Measurements from ENCODE around the gene SELENON.
A peak's percentile ranks its signal among the peaks of the same experiment; 100 is the strongest.
"Not testable (repeated sequence)": the region's sequence is repeated elsewhere in the genome, so short reads cannot be mapped to it uniquely, and the experiment has no call there.

Gene SELENON

GRCh38 chr1:25833158-25833557, 33.2 kb downstream of the SELENON start:
- DNase-seq (ENCODE audit: low spot score): no peak
- in situ Hi-C loops (cut with MboI; ENCODE audit: low sequenced_read_pairs, unreplicated experiment): no loop called here
- no peak for TF ChIP-seq CTCF (IDR thresholded peaks at IDR 0.05; ENCODE audit: borderline replicate concordance, control extremely low read depth, extremely low read depth, insufficient read depth, missing control alignments)

GRCh38 chr1:25834894-25835293, 34.9 kb downstream of the SELENON start:
- no peak for DNase-seq (ENCODE audit: low spot score)
- no peak for TF ChIP-seq CTCF (IDR thresholded peaks at IDR 0.05; ENCODE audit: borderline replicate concordance, control extremely low read depth, extremely low read depth, insufficient read depth, missing control alignments)
- in situ Hi-C loops (cut with MboI; ENCODE audit: low sequenced_read_pairs, unreplicated experiment): no loop called here

GRCh38 chr1:25836695-25837094, 36.7 kb downstream of the SELENON start:
- no peak for DNase-seq (ENCODE audit: low spot score)
- in situ Hi-C loops (cut with MboI; ENCODE audit: low sequenced_read_pairs, unreplicated experiment): no loop called here
- TF ChIP-seq CTCF (IDR thresholded peaks at IDR 0.05; ENCODE audit: borderline replicate concordance, control extremely low read depth, extremely low read depth, insufficient read depth, missing control alignments): no peak

GRCh38 chr1:25837262-25837875, 37.4 kb downstream of the SELENON start:
- in situ Hi-C loops (cut with MboI; ENCODE audit: low sequenced_read_pairs, unreplicated experiment): no loop called here
- TF ChIP-seq CTCF (IDR thresholded peaks at IDR 0.05; ENCODE audit: borderline replicate concordance, control extremely low read depth, extremely low read depth, insufficient read depth, missing control alignments): peak; percentile 36
- DNase-seq (ENCODE audit: low spot score): no peak

- DNase-seq (ENCODE audit: low spot score); in situ Hi-C loops (cut with MboI; ENCODE audit: low sequenced_read_pairs, unreplicated experiment): not testable (repeated sequence)
Observed at GRCh38 chr1:25839808-25840207, 39.8 kb downstream of the SELENON start.

GRCh38 chr1:25843483-25843882, 43.5 kb downstream of the SELENON start:
- DNase-seq (ENCODE audit: low spot score): no peak
- TF ChIP-seq CTCF (IDR thresholded peaks at IDR 0.05; ENCODE audit: borderline replicate concordance, control extremely low read depth, extremely low read depth, insufficient read depth, missing control alignments): no peak
- in situ Hi-C loops (cut with MboI; ENCODE audit: low sequenced_read_pairs, unreplicated experiment): no loop called here

GRCh38 chr1:25844536-25845337, 44.7 kb downstream of the SELENON start:
- DNase-seq (ENCODE audit: low spot score): no peak
- in situ Hi-C loops (cut with MboI; ENCODE audit: low sequenced_read_pairs, unreplicated experiment): no loop called here
- TF ChIP-seq CTCF (IDR thresholded peaks at IDR 0.05; ENCODE audit: borderline replicate concordance, control extremely low read depth, extremely low read depth, insufficient read depth, missing control alignments): no peak
